Suppressor macrophage treated with lipopolysaccharide for 1 hour (primary cell): ENCODE results near the gene TMEM232.
"Not testable (repeated sequence)": the region's sequence is repeated elsewhere in the genome, so short reads cannot be mapped to it uniquely, and the experiment has no call there.

Experiments
- DNase-seq, 3 donors: peaks; one replicate each; pipeline ENCODE4 v3.0.0-alpha.2; 2020 to 2022

Gene TMEM232

DNA sequence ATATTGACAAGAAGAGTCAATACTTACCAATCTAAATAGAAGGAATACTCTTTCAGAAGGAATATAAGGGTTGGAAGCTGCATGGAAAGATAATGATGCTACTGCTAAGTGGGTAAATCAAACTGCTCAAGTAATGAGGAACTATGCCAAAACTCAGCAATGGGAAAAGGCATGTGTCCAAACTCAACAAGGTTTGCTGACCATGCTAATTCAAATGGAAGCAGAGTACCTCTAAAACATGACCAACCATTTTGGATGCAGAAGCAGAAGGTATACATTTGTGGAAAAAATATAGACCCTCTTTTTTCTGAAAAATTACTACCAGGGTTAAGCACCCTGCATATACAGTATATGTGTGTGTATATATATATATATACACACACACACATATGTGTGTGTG lies 21.1 kb downstream of the TMEM232 start:
- DNase-seq: no peak

DNA sequence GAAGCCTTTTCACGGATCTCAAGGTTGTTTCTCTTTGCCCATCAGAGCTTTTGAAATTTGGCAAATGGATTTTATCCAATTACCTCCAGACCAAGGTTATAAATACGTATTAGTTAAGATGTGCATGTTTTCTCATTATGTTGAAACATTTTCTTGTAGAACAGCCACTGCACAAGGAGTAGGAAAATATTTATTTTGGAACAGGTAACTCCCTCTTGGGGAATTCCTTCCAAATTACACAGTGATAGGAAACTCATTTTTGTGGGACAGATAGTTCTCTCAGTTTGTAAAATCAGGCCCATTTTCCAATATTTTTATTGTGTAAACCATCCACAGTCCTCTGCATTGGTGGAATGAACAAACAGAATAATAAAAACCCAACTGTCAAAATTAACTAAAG lies 23.0 kb downstream of the TMEM232 start:
- no peak for DNase-seq

DNA sequence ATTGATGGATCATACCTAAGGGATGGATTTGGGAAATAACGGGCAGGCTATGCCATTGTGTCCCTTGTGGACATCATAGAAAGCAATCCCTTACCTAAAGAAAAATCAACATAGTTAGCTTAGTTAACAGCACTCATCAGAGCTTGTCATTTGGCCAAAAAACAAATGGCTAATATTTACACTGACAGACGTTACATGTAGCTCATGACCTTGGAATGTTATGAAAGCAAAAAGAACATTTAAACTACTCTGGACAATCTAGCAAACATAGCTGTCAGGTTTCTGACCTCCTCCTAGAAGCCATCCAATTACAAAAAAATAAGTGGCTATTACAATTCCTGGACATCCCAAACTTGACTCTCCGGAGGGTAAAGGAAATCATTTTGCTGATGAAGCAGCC lies 23.8 kb downstream of the TMEM232 start:
- no peak for DNase-seq

DNA sequence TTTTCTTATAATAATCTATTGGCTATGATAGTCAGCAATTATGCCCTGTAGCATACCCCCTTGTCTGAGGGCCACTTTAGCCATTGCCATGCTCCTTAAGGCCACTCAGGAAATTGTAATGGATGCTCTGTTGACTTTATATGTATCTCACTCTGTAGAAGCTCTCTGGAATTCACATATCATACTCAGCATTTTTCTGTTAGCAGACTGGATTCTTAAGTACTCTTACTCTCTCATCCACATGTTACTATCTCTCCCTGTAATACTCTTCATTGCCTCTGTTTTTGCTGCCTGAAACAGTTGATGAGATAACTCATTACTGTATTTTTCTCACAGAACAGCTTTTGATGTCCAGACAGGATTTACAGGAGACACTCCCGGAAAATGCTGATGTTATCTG lies 24.2 kb downstream of the TMEM232 start:
- no peak for DNase-seq

DNA sequence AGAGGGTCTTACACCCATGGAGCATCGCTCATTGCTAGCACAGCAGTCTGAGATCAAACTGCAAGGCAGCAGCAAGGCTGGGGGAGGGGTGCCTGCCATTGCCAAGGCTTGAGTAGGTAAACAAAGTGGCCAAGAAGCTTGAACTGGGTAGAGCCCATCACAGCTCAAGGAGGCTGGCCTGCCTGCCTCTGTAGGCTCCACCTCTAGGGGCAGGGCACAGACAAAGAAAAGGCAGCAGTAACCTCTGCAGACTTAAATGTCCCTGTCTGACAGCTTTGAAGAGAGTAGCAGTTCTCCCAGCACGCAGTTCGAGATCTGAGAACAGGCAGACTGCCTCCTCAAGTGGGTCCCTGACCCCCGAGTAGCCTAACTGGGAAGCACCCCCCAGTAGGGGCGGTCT lies 33.8 kb downstream of the TMEM232 start:
- DNase-seq: not testable (repeated sequence)

DNA sequence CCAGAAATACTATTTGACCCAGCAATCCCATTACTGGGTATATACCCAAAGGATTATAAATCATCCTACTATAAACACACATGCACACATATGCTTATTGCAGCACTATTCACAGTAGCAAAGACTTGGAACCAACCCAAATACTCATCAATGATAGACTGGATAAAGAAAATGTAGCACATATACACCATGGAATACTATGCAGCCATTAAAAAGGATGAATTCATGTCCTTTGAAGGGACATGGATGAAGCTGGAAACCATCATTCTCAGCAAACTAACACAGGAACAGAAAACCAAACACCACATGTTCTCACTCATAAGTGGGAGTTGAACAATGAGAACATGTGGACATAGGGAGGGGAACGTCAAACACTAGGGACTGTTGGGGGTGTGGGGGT lies 35.9 kb downstream of the TMEM232 start:
- not testable (repeated sequence) for DNase-seq

DNA sequence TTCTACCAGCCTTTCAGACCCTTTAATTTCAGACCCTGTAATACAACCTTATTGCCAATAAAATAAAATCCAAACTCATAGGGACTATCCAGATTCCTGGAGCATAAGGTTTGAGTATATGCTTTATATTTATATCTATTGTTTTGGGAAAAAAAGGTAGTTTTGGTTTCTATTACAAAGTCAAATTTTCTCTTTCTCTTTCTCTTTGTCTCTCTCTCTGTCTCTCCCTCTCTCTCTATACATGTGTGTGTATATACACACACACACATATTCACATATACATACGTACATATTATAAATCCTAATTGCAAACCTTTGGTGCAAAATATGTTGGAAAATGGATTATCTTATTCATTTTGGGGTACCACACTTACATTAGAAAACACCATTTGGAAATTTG lies 39.0 kb downstream of the TMEM232 start:
- DNase-seq: no peak

DNA sequence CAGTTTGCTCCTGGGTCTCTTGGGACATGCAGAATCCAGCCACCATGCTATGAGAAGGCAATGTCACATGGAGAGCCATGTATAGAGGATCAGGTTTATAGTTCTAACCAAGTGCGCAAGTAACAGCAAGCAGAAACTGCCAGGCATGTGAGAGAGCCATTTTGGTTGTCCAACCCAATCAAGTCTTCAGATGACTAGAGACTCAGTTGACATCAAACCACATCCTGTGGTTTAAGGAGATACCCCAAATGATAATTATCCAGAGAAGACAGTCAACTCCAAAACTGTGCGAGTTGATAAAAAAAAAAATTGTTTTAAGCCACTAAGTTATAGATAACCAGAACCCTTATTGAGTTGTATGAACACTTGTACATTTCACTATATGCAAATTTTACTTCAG lies 40.2 kb downstream of the TMEM232 start:
- DNase-seq: no peak

DNA sequence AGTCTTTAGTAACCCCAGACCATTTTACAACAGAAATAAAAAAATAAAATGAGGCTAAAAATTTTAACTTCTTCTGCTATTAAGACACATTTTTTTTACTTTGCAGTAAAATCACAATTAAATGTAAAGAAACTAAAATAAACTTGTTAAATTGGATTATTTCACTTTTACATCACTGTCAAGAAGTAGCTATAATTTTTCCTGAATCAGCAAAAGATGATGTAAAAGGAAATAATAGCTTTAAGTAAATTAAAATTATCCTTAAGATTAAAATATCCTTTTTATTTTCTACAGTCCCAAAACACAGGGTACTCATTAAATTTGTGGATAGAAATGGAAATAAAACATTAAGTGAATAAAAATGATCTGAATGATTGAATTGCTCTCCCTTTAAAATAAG lies 44.5 kb downstream of the TMEM232 start:
- DNase-seq: no peak

DNA sequence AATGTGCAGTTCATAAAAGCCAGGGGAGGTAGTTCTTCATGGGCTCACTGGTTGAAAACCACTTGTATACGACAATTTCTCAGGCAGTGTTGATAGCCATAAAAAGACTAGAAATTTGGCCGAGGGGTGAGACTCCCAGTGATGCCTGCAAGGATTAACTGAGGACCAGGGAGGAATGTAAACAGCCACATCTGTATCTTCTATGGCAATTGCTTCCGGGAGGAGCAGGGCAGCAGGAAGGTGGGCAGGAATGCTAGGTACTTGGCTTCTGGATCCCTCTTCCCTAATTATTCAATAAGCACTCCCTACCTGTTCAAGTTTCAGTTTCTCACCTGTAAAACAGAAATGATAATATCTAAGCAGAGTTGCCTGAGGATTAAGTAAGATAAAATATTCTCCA lies 45.4 kb downstream of the TMEM232 start:
- DNase-seq: no peak

DNA sequence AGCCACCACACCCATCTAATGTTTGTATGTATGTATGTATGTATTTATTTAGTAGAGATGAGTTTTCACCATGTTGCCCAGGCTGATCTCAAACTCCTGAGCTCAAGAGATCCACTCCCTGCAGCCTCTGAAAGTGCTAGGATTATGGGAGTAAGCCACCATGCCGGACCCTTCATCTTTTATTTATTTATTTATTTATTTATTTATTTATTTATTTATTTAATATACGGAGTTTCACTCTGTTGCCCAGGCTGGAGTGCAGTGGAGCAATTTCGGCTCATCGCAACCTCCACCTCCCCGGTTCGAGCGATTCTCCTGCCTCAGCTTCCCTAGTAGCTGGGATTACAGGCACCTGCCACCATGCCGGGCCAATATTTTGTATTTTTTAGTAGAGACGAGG lies 49.9 kb downstream of the TMEM232 start:
- not testable (repeated sequence) for DNase-seq

DNA sequence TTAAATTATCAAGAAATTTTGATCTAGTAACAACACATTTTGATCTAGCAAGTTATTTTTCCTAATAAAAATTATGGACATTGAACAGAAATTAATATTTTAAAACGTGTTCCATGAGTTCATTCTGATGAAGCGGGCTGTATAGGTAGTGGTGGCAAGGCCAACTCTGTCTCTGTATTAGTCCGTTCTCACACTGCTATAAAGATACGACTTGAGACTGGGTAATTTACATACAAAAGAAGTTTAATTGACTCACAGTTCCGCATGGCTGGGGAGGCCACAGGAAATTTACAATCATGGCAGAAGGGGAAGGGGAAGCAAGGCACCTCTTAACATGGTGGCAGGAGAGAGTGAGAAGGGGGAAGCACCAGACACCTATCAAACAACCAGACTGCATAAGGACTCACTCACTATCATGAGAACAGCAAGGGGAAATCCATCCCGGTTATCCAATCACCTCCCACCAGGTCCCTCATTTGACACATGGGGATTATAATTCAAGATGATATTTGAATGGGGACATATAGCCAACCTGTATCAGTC lies 61.2 kb downstream of the TMEM232 start:
- DNase-seq: no peak

DNA sequence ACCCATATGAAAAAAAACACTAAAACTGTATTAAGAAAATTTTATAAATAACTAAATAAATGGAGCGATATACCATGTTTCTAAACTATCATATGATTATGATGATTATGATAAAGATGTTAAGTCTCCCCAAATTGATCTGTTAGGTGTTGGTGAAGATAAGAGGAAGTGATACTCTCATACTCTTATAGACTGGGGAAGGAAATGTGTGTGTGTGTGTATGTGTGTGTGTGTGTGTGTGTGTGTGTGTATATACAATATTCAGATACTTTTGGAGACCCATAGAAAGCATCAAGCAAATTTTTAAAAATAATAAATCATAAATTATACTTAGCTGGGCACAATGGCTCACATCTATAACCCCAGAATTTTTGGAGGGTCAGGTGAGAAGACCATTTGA lies 62.9 kb downstream of the TMEM232 start:
- DNase-seq: no peak

DNA sequence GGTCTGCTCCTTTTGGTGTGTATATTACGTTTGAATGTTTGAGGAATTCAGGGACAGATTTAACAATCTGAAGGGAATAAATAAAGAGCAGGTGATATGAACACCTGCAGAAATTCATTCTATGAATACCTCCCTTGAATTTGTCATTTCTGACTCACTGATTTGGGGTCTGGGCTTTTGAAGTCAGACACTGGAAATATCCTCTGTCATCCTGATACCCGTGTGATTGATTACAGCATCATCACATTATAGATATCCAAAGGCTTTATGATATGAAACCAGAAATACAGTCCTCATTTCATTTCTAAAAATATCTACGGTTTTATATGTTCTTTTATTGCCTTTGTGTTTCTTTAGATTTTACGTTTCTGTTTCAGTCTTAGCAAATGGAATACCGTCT lies 68.5 kb downstream of the TMEM232 start:
- no peak for DNase-seq

DNA sequence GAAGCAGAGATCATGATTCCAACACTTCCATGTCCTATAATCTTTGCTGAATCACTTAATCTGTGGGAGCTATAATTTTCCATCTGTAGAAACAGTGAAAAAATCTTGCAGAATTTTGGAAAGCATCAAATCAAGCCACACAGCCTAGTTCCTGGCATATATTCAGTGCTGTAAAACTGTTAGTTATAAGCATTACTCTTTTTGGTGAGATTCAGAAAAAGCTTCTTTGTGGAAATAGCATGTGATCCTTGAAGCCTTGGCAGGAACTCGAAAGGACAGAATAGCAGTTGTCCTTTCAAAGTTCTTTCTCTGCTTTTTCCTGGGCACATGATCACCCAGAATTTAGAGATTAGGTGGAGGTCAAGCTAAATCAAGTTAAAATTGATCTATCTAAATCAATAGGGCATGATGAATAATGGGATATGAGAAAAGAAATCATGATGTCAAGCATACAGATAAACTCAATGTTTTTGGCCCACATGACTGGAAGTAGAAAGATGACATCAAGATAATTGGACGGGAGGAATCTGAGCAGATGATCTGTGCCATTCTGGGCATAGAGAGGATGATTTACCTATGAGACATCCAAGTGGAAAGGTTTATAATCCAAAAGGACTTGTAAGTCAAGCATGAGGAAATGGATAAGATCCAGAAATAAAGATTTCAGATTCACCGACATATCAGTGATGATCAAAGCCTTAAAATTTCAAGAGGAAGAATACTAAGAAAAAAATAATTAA lies 73.1 kb downstream of the TMEM232 start:
- no peak for DNase-seq

DNA sequence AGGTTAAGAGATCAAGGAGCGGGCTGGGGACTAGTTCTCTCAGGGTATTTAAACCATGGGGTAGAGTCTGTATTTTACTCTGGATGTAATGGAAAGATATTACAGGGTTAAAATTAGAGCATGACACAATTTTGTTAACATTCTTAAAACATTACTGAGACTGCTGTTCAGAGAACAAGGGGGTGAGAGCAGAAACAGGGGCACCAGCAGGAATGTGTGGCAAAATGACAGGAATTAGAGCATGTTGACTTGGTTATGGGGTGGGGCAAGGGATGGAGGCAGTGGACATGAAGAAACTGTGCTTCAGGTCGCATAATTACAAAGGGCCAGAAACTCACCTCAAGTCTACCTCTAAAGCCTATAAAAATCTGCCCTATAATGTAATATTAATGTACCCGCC lies 75.0 kb downstream of the TMEM232 start:
- no peak for DNase-seq

DNA sequence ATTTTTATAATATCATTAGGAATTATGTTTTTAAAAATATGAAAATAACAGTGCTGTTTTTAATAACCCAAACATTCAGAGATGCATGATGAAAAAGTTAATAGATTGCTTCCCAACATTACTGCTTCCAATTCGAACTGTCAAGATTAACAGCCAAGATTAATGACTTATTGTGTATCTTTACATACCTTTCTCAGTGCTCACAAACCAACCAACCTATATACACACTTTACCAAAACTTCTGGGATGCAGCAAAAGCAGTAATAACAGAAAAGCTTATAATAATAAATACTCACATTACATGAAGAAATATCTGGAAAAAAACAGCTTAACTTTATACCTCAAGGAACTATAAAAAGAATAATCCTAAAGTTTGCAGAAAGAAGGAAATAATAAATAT lies 82.1 kb downstream of the TMEM232 start:
- DNase-seq: no peak

DNA sequence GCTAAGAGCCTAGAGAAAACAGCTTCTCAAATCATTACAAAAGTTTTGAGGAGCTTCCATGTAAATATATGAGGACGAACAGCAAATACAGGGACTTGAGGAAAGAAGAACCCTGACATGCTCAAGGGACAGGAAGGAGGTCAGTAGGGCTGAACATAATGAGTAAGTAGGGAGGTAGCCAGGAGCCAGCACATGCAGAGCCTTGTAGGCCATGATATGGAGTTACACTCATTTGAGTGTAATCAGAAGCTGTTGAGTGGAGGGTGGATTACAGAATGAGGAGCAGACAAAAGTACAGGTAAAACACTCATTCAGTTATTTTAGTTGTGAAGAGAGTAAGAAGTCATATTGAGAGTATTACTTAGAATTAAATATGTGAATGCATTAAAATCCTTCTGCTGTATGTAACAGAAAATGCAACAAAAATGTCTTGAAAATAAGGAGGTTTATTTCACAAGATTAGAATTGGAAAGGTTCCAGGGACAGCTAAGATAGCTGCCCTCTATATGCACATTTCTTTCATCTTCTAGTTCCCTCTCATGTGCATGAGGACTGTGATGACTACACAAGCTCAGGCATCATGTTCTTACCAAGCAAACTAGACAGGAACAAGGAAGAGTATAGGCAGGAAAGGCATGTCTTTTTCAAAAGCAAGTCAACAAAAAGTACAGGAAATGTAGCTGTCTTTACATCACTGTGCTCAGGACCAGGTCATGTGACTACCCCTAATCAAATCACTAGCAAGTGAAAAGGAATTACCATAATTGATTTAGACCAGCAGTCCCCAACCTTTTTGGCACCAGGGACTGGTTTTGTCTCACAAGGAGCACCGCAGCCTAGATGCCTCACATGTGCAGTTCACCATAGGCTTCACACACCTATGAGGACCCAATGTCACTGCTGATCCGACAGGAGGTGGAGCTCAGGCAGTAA lies 87.2 kb downstream of the TMEM232 start:
- no peak for DNase-seq

DNA sequence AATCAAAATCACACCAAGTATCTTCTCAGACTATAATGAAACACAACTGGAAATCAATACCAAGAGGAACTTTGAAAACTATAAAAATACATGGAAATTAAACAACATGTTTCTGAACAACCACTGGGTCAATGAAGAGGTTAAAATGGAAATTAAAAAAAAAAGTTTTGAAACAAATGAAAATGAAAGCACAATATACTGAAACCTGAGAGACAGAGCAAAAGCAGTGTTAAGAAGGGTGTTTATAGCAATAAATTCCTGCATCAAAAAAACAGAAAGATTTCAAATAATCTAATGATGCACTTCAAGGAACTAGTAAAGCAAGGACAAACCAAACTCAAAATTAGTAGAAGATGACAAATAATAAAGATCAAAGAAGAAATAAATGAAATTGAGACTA lies 92.0 kb downstream of the TMEM232 start:
- no peak for DNase-seq

DNA sequence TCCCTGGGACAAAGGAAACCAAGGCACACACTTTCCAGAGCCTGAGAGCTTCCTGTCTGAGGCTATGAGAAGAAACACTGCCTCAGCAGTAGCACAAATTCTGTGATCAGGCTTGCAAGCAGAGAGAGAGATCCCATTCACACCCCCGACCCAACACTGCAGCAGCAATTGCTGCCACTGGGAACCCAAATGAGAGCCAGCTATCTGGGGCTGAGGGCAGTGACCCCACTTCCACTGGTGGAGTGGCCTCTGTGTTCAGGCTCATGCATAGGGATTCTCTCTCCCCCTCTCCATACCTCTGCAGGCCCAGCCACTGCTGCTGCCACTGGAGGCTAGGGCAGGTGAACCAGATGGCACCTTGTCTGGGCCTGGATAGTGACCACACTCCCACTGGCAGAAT lies 95.2 kb downstream of the TMEM232 start:
- DNase-seq: no peak

DNA sequence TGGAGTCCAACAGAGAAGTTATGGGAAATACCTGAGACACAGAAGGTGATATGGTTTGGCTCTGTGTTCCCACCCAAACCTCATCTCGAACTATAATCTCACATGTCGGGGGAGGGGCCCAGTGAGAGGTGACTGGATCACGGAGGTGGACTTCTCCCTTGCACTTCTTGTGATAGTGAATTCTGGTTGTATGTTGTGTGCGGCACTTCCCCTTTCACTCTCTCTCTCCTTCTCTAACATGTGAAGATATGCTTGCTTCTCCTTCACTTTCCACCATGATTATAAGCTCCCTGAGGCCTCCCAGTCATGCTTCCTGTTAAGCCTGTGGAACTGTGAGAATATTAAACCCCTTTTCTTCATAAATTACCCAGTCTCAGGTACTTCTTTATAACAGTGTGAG lies 96.1 kb downstream of the TMEM232 start:
- DNase-seq: no peak

DNA sequence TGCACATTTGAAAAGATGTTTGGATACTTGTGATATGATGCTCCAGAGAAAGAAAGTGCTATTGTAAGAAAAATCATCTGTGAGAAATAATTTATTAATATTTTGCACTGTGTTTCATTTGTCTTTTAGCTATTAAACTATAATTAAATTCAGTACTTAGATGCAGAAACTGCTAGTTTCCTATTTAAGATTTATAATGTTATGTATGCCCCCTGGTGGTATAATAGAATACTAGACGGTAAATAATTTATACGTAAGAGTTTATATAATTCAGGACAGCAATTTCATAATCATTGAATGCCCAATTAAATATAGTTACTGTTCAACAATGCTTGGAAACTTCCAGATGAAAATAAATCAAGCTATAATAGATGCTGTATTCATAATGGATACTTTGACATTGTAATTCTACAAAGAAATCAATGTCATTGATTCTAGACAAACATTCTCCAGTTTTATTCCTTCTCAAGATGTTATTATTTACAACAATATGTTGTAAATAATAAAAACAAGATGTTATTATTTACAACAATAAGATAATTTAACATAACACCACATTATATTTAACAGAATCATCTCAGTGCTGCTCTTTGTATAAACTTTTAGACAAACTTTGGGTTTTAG lies 101.0 kb downstream of the TMEM232 start:
- DNase-seq: peak; percentile 3 to 59 (median 53)

DNA sequence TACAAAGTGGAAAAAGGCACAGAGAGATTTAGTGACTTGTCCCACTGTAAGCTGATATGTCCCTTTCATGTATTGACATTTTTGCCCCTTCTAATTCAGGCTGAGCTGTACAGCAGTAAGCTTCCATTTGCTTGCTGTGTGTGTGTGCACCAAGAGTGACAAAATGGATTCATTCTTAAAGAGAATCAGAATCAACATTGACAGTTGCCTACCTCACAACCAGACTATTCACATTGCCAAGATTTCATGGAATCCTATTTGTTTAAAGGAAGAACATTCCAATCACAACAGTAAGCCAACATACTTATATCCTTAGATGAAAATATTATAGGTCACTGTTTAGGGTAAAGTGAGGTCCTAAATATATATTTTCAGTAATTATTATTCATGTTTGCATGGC lies 102.6 kb downstream of the TMEM232 start:
- no peak for DNase-seq

DNA sequence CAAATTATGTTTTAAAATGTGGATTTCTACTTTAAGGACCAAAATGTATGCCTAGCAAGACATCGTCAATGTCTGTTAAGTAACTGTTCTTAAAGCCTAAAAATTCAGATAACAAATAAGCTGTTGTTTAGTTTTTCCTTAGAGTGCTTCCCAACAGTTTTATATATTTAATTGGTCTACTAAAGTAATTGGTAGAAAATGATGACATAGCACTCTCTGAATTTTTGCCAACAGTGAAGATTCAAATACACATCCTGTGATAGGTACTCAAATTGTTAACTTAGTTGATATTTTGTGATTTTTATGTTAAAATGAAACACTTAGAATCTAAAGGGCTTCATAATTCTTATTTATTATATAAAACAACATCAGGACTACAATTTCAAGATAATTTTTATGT lies 107.5 kb downstream of the TMEM232 start:
- no peak for DNase-seq
